Measurements from ENCODE around the gene AOPEP.

The AOPEP gene

GRCh38 chr9:95099321-95100070, 373.0 kb downstream of the AOPEP start:
- DNase-seq (ENCODE audit: low read depth), result no peak

GRCh38 chr9:95100071-95100627, 373.6 kb downstream of the AOPEP start:
- no peak for DNase-seq (ENCODE audit: low read depth)

DNA sequence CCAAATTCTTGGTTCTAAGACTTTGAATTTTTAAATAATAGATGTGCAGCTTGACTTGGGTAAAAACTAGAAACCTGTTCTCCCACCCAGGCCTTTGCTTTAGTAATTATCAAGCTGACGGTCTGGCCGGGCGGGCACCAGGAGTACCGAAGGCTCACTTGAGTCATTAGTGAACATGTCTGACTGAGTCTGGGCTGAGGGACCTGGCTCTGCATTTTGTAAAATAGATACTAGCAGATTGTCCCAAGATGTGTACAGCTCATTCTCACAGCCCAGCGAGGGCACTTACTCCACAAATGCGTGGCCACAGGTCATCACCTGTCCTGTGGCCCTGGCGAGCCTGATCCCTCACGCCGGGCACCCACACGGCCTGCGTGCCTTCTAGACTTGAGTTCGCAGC, 374.8 kb downstream of the AOPEP start:
- no peak for DNase-seq (ENCODE audit: low read depth)

DNA sequence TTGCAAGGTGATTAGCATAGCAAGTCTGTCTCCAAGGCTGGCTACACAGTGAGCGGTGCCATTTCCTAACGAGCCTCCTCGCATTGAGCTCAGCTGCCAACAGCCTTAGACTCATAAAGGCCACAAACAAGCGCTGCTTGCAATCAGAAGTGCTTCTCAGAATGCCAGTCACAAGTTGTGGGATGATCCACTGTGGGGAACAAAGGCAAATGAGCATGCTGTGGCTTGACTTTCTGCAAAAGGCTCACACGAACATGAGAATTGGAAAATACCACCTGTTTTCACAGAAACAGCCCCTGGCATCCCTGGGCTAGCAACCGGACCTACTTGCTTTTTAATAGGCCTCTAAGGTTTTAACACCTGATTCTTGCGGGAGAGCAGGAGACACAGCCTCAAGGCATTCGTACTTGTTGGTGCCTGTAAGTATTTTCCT, 375.5 kb downstream of the AOPEP start:
- DNase-seq (ENCODE audit: low read depth), result no peak

GRCh38 chr9:95102572-95102971, 376.1 kb downstream of the AOPEP start:
- DNase-seq (ENCODE audit: low read depth), result no peak

DNA sequence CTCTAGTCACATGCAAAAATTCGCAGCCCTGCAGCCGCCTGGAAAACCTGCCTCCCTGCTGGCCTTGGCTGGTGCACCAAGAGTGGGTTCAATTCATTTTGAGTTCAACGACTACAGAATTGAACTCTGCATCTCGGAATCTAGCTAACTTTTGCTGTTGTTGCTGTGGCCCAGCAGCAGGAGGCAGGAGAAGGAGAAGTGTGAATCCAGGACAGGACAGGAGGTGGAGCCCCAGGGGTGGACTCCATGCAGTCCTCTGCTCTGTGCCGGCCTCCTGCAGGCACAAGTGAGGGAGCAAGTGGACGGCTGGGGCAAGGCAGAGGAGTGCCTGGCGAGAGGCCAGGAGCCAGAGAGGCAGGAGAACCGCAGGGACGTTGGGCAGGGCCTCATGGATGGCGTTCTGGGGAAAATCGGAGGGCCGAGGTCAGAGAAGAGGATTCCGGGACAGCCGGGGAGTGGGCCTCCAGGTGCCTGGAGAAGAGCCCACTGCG, 376.8 kb downstream of the AOPEP start:
- no peak for DNase-seq (ENCODE audit: low read depth)

GRCh38 chr9:95103871-95104580, 377.5 kb downstream of the AOPEP start:
- no peak for DNase-seq (ENCODE audit: low read depth)

- DNase-seq (ENCODE audit: low read depth), result no peak
Observed at GRCh38 chr9:95104581-95104960, 378.1 kb downstream of the AOPEP start.

DNA sequence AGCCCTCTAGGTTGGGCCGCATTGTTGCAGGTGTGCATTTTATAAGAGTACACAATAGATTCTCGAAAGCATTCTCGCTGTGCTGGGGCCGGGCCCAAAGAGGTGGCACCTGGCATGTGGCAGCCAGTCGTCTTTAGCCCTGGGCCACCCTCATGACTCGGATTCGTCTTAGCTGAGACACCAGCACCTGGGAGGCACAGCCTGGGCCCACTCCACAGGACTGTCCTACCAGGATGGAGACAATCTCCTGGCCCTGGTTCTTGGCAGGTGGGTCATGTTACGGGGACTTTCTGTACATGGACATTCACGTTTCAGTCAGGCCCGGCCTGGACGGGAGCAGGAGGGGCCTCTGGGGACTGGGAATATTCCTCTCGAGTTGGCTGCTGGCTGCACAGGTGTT, 378.5 kb downstream of the AOPEP start:
- no peak for DNase-seq (ENCODE audit: low read depth)

DNA sequence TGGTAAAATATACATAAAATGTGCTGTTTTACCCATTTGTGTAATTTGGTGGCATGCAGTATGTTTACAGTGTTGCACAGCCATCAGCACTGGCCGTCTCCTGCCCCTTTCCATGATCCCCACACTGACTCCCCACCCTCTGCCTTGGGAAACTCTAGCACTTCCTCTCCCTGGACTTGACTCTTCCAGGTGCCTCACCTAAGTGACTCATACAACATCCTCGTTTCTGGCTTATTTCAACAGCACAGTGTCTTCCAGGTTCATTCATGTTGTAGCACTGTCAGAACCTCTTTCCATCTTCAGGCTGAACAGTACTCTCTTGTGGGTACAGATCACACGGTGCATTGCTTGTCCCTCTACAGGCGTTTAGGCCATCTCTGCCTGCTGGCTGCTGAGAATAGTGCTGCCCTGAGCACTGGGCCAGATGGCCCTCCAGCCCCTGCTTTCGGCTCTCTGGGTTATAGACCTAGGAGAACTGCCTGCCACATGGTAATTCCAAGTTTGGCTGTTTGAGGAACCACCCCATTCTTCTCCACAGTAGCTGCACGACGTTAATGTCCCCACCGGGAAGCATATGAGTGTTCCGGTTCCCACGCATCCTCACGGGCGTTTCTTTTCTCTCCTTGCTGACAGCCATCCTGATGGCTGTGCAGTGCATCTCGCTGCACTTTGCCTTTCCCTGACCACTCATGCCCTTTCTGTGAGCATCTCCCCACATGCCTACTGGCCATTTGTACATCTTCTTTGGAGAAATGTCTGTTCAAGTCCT, 379.2 kb downstream of the AOPEP start:
- no peak for DNase-seq (ENCODE audit: low read depth)

GRCh38 chr9:95107001-95107749, 380.7 kb downstream of the AOPEP start:
- DNase-seq (ENCODE audit: low read depth), result no peak

DNA sequence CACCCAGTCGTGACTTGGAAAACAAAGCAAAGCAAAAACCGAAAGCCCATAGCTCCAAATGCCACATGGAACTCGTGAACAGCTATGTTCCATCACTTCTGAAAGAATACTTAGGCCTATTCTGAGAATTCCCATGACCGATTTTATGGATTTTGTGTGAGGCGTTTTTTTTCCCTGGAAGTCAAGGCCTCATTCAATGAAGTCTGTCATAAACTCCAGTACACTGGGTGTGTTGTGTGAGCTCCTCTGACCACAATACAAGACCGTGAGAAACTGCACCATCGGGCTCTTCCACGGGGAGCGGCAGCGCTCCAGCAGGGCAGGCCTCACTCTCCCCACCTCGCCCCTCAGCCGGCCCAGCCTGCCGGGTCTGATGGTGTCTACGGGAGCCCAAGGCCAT, 381.5 kb downstream of the AOPEP start:
- no peak for DNase-seq (ENCODE audit: low read depth)

DNA sequence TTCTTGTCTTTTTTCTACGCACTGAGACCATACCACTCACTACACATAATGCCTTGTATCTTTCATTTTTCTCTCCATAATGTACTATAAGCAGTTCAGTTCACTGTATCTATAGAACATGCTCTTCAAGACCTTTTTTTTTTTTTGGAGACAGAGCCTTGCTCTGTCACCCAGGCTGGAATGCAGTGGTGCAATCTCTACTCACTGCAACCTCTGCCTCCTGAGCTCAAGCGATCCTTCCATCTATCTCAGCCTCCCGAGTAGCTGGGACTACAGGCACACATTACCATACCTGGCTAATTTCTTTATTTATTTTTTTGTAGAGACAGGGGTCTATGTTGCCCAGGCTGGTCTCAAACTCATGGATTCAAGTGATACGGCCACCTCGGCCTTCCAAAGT, 382.3 kb downstream of the AOPEP start:
- no peak for DNase-seq (ENCODE audit: low read depth)

DNA sequence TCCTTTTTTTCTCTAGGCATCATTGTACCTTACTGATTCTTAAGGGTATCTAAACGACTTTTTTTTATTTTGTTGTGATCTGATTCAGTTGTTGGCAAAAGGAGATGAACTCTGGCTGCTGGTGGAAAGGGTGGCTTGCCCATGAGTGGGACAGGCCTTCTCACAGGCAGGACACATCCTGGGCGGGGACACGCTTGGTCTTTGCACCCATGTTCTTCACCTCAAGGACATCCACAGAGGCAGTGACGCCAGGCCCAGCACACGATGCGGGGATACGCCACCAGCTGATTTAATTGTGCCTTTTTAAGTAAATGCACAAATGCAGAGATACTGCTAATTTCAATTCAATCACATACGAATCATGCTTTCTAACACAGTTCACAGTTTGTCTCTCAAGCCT, 383.0 kb downstream of the AOPEP start:
- no peak for DNase-seq (ENCODE audit: low read depth)

- no peak for DNase-seq (ENCODE audit: low read depth)
Observed at GRCh38 chr9:95110921-95111525, 384.5 kb downstream of the AOPEP start.

GRCh38 chr9:95111716-95112115, 385.2 kb downstream of the AOPEP start:
- DNase-seq (ENCODE audit: low read depth), result no peak

DNA sequence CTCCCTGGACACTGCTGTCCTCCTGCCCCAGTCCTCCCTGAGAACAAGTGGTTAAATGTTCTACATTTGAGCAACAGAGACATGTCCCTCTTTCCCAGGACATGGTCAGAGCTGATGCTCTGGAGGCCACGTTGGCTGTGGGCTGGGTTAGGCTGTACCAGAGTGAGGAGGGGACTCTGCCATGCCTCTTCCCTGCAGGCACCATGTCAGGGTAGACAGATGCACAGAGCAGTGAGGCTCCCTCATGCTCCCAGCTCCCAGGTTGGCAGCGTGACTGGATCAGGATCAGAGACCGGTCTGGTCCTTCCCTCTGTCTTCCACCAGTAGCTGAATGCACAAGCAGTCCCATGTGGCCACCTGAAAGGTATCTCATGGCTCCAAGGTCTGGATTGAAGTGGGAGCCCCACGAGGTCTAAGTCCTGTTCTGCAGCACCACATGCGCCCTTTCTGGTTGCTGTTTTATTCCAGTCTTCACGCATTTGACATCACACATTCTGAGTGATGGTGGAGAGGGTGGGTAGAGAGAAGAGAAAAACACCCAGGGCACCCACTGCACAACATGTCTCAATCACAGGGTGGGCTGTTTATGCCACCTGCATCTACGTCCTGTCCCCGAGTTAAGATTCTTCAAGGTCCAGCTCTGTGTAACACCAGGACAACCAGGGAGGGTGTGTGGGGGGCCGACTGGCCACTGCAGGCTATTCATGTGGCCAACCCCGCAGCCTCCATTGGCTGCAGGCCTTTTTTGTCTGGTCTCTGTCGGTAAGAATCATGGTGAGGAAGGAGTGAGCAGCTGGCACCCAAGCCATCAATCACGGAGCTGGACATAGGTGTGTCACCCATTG, 386.2 kb downstream of the AOPEP start:
- DNase-seq (ENCODE audit: low read depth), result no peak

DNA sequence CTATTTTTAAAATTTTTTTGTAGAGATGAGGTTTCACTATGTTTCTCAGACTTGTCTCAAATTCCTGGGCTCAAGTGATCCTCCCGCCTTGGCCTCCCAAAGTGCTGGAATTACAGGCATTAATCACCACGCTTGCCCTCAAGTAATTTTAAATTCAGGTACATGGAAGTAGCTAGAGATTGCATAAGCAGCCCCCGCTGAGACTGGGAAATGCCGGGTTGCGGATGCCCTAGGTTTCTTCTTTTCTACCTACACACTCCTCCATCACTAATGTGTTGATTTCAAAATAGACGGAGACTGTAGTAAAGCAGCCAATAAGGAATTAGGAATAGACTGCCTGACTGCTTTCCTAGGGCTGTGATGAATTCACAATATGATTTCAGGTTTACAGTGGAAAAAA, 388.6 kb downstream of the AOPEP start:
- DNase-seq (ENCODE audit: low read depth), result no peak

DNA sequence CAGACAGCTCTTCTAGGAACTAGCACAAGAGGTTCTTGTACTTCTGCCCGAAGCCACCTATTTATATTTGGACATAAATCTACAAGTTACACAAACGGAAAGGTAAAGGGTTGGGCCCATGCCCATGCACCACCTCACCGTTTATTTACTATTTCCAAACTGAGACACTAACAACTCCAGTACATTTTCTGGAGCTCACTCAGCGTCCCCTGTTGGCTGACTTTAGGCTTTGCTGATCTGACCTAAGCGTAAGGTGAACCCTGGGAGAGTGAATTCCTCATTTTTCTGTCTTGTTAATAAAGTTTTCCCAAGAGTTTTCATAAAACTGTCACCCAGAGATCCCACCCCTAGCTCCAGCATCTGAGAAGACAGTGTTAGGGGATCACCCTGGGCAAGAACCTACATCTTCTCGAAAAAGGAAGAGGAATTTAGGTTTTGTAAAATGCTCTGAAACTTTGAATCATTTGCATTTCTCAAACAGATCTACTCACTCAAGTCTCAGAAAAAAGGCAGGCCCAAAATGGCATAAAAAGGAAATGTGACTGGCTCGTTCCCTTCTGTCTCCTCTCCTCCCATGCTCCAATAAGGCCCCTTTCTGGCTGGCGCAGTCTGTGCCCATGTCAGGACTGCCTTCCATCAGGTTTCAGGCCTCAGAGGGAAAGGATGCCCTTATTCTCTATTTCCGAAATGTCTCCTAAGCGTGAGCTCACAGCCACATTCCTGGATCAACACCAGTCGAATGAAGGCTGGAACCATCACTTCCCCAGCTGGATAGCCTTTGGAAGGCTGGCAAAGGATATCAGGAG, 389.7 kb downstream of the AOPEP start:
- DNase-seq (ENCODE audit: low read depth), result no peak

- DNase-seq (ENCODE audit: low read depth), result no peak
Observed at GRCh38 chr9:95116808-95117204, 390.3 kb downstream of the AOPEP start.
